NCI-H1930 (cell line): ENCODE data around the gene XRCC3.

ENCODE experiments used
- DNase-seq, 2 experiments: peaks; one replicate each; lab custom pipeline; 2025; lab: John Stamatoyannopoulos, UW

Gene XRCC3

DNA sequence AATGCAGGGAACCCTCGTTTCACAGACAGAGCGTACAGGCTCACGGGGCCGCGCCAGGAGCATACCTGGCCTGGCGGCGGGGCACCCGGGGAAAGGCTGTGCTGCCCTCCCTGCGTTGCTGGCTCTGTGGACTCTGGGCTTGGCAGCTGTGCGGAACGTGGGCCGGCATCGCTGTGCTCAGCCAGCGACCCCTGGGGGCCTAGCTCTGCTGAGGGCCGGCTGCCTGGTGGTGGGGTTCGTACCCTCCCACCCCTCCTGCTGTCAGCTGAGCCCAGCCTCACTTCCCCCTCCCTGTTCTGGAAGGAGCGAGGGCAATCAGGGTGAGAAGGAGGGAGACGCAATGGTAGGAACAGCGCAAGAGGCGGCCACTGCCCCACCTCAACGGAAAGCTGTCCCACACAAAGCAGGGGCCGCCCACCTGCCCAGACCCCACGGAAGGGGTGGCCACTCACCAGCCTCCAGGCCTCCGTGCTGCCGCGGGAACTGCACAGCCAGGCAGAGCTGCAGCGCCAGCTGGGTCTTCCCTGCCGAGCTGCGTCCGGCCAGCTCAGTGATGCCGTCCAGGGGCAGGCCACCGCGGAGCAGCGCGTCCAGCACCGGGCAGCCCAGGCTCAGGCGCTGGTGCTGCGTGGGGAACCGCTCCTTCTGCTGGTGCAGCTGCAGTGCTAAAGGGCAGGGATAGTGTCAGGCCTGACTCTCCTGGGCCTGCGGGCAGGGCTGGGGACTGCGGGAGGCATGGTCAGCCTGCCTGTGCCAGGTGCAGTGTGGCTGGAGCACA lies 8.5 kb downstream of the XRCC3 start:
- no peak for DNase-seq

DNA sequence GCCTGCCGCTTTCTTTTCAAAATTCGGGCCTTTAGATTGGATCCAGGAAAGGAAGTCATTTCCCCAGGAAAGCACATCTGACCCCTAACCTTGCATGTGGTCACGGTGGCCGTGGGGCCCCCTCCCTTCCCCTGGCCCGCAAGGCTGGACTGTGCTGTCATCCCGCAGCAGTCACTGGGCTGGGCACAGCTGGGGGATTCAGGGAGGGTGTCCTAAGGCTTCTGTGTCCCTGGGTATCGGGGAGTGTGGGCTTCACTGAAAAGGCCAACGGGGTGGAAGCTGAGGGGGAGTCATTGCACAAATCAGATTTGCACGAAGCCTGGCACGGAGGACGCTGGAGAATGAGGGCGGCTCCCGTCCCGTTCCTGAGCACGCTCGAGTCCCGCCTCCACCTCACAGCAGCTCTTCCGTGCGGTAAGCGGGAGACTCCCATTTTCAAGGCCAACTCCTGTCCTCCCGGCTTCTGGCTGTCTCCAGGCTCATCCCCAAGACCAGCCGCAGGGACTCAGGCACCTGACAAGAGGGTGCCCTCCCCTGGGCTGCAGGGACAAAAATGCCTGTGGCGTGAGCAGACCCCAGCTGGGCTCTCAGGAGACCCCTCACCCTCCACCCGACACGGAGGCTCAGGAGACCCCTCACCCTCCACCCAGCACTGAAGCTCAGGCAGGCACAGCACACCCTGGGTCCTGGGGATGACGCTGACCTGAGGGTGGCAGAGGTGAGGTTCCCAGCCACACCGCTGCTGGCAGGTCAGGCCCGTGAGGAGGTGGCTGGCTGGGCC lies 9.6 kb downstream of the XRCC3 start:
- no peak for DNase-seq

DNA sequence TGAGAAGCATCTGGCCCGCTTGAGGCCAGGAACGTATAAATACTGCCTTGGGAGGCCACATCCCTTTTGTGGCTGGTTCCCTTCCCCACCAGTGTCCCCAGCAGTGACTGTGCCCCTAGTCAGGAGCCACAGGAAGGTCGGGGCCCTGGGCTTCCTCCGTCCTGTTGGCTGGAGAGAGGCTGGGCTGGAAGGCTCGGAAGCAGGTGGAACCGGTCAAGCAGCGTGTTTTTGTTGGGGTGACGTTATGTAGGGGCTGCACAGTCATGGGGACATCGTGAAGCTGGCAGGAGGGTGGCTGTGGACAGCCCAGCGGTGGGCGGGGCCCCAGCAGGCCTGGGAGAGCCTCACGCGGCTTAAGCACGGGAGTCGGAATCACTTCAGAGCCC lies 10.1 kb downstream of the XRCC3 start:
- DNase-seq: no peak

DNA sequence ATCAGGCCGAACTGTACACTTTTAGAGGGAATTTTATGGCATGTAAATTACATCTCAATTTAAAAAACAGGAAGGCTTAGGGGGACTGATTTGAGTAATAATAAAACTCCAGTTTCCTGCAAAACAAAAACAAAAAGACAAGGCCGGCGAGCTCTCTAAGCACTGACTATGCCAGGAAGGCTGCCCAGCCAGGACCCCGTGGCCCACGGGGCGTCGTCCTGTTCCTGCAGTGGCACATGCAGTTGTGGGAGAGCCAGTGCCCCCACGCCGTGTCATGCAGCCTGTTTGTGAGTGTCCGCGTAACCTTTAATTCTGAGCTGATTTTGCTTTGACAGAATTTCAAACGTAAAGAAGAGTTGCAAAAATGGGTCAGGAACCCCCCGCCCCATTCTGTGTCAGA lies 10.5 kb downstream of the XRCC3 start:
- DNase-seq: no peak

DNA sequence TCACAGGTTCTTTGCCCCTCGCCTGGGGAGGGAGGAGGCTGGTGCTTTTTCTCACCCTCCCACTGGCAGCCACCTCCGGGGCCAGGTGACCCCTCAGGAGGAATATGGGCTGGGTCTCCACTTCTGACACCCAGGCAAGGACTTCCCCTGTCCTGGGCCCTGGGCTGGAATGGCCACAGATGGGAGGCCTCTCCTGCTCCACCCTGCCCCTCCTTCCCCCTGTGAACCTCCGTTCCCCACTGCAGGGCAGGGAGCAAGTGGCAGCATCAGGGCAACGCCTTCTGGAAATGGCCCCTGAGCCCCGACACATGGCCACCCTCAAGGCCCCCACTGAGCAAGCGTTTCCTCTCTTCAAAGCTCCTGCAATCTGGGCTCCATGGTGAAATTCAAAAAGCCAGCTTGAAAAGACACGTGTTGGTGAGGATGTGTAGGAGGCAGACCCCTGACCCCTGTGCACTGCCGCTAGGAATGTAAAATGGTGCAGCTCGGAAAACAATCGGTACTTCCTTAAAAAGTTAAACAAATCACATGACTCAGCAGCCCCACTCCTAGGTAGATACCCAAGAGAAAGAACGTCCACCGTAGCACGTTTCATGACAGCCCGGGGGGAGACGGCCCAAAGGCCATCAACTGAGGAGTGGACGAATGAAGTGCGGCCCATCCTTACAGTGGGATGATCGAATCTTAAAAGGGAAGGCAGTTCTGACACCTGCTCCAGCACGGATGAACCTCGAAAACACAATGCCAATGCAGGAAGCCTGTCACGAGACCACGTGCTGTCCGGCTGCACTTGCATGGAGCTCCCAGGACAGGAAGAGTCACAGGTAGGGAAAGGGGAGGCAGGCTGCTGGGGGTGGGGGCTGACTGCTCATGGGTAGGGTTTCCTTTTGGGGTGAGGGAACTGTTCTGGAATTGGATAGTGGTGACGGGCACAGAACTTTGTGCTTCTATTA lies 11.5 kb downstream of the XRCC3 start:
- no peak for DNase-seq

DNA sequence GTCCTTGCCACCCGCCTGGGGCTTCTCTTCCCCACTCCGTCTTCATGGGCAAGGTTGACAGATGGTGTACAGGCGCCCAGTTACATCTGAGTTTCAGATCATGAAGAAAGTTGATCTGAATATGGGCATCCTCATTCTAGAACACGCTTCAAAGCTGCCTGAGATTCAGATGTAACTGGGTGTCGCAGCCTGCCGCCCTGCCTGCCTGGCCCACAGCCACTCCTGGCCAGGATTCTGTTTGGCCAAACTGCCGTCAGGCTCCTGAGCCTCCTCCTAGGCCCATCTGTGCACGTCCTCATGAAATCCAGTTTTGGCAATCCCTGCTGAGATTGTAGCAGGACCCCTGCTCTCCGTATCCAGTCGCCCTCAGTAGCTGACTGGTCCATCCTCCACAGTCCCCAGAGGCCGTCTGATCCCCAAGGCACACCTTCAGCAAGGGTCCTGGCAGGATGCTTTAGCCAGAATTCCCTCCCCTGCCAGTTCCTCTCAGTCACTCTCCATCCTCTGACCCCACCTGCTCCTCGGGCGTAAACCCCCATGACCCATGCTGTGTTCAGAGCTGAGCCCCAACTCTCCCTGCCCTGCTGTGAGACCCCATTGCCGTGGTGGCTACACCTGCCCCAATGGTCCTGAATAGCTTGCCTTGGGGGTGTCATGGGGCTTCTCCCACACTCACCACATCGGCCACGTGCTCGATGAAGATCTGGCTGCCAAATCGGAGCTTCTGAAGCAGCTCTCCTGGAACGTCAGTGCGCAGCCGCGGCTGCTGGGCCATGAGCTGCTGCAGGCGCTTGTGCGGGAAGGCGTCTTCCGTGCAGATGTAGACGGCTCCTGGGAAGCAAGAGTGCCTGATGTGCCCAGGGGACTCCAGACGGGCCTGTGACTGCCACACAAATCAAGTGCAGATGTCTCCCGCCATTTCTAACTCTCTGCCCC lies 12.5 kb downstream of the XRCC3 start:
- no peak for DNase-seq

DNA sequence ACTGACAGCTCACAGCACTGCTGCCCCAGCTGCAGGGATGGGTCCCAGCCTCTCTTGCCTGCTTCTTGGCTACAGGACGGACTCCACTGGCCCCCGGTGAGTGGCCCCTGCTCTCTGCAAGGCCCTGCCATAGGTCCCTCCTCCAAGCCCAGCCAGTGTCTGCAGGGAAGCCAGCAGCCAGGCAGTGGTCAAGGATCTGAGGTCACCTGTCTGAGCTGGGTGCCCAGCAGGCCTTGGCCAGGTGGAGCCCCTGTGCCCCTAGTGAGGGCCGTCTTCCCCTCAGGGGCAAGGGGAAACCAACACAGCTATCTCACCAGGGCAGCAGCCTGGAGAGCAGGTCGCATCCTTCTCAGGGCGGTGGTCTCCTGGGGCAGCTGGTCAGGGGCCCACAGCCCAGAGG lies 13.2 kb downstream of the XRCC3 start:
- no peak for DNase-seq

DNA sequence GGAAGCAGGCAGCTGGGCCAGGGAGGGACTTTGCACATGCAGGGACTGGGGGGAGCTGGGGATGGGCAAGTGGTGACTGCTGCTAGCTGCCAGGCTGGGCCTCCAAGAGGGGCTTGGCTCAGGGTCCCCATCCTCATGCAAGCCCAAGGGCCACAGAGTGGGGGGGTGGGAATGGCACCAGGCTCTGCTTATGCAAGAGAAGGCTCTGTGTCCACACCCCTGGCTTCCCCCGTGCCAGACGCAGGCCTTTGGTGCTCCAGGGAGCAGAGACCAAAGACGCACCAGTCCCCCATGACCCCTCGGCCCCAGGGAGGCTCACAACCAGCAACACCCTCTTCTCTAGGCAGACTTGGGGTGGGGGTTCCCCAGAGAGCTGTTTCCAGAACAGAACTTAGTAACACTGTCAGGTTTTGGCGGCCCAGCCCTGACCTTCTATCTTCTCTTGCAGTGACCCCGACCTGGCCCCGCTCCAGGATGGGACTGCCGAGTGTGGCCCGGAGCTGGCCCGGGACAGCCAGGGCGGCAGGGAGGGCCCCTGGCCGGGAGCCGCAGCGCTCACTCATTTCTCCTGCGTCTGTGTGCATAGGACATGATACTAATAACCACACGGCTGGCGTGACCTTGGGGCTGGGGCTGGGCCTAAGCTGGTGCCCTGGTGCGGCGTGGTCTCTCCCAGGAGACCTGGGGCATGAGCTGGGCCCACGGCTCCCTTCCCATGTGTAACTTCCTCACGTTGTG lies 14.3 kb downstream of the XRCC3 start:
- DNase-seq: no peak

DNA sequence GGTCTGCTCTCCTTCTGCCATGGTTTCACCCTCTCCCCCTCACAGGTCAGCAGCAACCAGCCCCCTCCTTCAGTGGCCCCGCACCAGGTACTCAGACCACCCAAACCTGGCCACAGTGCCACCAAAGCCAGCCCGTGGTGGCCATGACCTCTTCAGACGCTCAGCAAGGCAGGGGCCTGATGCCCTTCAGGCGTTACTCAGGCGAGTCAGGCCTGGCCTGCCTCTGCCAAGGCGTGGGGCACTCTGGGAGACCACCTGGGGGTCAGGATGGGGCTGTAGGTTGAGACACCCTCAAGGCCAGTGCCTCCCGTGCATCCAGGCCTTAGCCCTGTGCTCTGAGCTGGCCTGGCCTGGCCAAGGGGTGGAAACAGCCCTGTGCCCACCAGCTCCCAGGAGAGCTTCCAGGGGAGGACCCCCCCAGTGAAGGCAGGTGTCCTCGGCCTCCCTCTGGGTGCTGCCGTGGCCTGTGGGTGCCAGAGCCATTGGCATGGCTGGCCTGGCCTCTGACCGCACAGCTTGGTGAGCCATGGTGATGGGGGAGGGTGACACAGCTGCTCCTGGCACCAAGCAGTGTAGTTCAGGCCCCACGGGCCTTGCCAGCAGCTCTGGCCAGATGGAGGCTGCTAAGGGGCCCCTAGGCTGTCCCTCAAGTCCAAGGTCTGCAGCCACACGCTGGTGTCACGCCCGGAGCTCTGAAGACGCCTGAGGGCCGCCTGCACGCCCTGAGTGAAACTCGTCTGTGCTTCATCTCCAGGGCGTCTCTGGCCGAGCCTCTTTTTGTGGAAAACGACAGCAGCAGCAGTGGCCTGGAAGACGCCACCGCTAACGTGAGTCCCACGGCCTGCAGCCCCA lies 15.1 kb downstream of the XRCC3 start:
- DNase-seq: no peak

DNA sequence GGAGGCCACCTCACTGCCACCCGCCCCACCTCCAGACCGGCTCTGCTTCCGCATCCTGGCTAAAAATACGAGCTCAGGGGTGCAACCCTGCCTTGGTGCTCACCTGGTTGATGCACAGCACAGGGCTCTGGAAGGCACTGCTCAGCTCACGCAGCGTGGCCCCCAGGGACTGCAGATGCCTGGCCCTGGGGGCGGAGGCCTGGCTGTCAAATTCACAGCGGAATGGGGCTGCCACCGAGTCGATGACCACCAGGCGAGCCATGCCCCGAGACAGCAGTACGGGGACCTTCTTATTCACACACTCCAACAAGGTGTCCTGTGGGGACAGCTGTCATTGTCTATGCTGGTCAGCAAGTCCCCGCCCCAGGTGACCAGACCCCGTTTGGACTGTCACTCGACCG lies 16.0 kb downstream of the XRCC3 start:
- DNase-seq: no peak

DNA sequence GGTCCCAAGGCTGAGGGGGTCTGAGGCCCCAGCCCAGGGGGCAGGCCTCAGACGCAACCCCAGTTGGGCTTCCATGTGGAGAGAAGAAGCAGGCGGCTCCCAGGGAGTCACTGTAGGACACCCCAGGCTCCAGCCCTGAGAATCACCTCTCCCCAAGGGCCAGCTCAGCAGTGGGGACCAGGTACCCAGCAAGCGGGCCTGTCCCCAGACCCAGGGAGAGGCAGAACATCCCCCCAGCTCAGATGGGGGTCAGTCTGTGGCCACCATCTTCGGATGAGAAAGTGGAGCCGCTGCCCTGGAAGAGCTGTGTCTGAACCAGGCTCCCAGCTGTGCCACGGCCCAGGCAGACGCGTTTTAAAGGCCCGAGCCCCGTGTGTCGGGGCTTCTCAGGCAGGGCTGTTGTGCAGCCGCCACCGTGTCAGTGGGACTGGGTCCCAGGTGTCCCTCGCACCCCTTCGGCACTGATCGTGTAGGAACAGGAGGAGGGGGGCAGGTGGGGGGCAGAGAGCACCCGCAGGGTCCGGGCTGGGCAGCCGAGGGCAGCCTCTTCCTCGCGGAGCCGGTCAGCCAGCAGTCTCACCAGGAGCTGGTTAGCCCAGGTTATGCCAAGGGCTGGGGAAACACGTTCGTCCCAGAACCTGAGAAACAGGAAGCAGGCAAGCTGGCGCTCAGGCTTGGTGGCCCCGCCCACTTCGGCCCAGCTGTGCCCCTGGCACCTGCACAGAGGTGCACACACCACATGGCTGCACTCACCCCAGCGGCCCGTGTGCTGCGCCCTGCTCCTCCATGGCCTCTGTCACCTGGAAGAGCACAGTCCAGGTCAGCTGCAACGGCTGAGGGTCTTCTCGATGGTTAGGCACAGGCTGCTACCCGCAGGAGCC lies 16.6 kb downstream of the XRCC3 start:
- DNase-seq: no peak

DNA sequence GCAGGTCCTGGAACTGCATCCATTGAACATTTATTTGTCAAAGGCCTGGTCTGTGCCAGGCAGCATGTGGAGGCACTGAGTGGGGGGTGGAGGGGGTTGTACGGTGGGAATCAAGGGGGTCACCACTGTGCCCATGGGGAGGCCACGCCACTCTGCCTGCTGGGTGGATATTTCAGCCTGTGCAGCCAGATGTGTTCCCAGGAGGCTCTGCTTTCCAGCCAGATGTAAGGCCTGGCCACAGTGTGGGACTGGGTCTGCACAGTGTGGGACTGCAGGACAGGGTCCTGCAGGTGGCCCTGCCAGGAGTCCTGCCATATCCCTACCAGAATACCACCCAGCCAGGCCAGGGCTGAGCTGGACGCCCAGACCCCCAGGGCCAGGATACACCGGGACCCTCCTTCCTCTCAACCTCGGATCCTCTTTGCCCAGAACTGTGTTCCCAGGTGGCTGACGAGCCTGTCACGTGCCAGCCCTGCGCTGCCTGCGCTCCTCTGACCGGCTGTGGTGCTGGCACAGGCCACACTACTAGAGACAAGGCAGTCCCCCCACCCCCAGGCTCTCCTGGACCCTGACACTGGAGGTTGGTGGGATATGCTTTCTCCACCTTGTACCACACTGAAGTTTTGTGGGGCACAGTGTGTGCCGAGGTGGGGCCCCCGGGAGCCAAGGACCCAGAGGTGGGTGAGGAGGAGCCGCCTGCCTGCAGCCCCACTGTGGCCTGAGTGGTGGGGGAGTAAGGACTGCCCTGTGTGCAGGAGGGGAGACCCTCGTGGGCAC lies 17.5 kb downstream of the XRCC3 start:
- DNase-seq: no peak

DNA sequence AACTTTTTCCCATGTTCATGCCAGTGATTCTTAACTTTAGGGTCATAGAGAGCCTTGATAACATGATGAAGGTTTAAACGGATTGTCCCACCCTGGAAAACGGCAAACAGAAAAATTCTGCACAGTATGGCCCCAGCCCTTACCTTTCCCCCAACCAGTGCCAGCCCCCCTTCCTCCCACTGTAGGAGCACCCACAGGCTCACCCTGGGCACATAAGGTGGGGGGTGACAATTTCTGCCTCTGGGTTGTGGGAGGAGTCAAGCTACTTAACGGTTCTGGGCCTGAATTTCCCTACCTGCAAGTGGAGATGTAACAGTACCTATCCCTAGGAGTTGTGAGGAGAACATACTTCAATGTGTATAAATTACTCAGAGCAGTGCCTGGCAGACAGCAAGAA lies 18.0 kb downstream of the XRCC3 start:
- DNase-seq: no peak

DNA sequence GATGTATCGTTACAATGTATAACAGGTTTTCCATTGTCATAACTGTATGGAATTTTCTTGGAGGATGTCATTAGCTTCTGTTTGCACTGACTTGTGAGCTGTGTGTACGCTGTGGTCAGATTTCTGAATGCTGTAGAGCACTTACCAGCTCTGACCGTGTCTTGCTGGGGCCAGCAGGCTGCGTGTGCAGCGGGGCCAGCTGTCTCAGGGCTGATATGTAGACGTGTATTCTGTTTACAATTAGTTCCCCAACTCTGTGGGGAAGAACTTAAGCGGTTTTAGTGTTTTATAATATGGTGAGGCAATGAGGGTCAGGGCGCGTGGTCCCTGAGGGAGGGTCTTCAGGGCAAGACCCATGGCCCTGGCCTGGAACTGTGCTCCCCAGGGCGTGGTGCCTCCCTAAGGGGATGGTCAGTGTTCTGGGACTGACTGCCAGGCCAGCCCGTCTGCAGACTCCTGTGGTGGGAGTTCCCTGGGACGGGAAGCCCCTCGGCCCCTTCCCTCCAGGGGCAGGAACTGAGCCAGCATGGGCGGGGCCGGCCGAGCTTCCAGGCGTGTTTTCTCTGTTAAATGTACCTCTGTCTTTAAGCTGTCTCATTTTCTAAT lies 18.7 kb downstream of the XRCC3 start:
- DNase-seq: no peak

DNA sequence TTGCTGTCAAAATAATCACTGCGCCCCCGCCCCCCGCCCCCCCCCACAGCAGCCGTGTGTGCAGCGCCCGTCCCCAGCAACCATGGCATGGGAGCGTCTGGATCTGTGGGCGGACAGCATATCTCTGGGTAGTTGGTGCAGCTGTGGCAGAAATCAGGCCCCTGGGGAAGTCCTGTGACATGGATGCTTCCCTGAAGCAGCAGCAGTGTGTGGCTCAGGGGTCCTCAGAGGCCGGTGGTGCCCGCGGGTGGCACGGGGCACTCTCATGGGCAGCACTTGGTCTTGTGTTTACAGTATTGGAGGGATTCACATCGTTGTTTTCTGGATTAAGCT lies 19.2 kb downstream of the XRCC3 start:
- DNase-seq: no peak

DNA sequence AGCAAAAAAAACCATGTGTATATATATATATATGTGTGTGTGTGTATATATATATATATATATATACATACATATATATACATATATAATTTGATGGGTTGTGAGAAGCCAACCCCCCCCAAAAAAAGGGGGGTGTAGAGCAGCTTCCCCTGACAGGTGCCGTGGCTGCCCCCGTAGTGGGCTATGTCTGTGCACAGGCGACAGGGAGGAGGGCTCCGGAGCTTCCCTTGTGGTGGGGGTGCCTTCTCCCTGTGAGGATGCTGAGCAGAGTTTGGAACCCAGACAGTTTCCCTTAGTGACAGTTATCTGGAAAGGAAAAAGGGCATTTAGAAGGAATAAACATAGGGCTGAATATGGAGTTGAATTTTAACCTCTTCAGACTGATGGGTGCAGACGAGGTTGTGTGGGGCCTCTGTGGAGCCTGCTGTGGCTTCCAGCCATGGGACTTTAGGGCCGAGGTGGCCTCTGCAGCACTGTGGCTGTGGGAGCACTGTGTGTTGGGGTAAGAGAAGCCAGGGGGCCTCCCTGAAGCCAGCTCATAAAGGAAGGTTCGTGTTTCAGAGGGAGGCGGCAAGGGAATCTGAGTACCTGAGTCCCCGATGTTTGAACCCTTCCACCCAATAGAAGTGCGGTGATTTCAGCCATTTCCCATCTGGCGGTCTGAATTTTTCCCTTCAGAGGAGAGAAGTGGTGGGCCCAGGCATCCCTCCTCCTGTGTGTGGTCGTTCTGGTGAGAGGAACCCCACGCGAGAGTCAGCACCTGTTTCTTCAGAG lies 19.8 kb downstream of the XRCC3 start:
- DNase-seq: no peak

DNA sequence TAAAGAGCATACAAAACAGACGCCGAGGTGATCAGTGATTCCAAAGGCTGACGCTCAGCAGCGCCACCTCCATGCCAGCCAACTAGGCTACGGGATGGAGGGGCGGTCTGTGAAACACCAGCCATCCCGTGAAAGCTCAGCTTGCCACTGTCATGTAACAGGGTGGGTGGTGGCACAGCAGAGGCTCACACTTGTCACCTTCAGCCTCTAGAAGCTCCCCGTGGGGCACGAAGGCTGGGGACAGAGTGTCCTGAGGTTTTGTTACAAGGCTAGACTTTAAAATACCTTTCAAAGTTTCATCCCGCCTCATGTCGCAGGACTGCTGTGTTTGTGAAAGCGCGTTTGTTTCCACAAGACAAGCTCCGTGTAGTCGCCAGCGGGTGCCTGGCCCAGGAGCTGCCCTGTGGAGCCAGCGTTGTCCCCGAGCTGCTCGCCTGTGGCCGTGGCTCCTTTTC lies 20.7 kb downstream of the XRCC3 start:
- no peak for DNase-seq
